A673 (cell line): ENCODE measurements around the gene TH. TPM values are rescaled to one million over a fixed set of nuclear protein-coding genes. Genes with fewer than 3 reads are reported as not detected.

Experiments used
- BruUV-seq: library from RNA; stranded (reverse); fragments of 400-500 nt; replicated peaks from 2 replicates; lab custom pipeline; 2021; lab: Mats Ljungman, UMichigan
- CTCF ChIA-PET: fragments of 300-600 bp; sonication (Branson Sonifier 250); formaldehyde crosslinking; loops from one replicate; lab custom pipeline; 2022; ENCODE audit warnings: antibody characterized with exemption; lab: Charles Lee
- POLR2A ChIA-PET: fragments of 300-600 bp; sonication (Branson Sonifier 250); formaldehyde crosslinking; loops from one replicate; lab custom pipeline; 2022; ENCODE audit warnings: antibody characterized with exemption; ENCODE audit not compliant: low non-redundant PET; lab: Charles Lee
- DNase-seq: peaks from one replicate; pipeline ENCODE4 v3.0.0-alpha.2; 2015; ENCODE audit warnings: low spot score
- H3K27ac ChIP-seq: fragments of 200-600 bp; sonication (generic); 2 replicates; pipeline ENCODE4 v1.5.1; 2016; ENCODE audit warnings: mixed run types, low read depth, mild to moderate bottlenecking, mixed read lengths, antibody characterized with exemption, low read length; ENCODE audit not compliant: poor library complexity, severe bottlenecking
- H3K27me3 ChIP-seq: fragments of 200-600 bp; sonication (generic); replicated peaks from 2 replicates; pipeline ENCODE4 v1.6.1; 2017; ENCODE audit warnings: mixed run types, low read depth, mild to moderate bottlenecking, mixed read lengths, antibody characterized with exemption, low read length; ENCODE audit not compliant: insufficient read depth, poor library complexity
- H3K36me3 ChIP-seq: fragments of 200-600 bp; sonication (generic); 2 replicates; pipeline ENCODE4 v1.6.1; 2016; ENCODE audit warnings: mixed run types, mild to moderate bottlenecking, mixed read lengths, antibody characterized with exemption, low read length; ENCODE audit not compliant: insufficient read depth, poor library complexity, severe bottlenecking
- H3K4me1 ChIP-seq: fragments of 200-600 bp; sonication (generic); 2 replicates; pipeline ENCODE4 v1.6.1; 2017; ENCODE audit warnings: mixed run types, mild to moderate bottlenecking, mixed read lengths, antibody characterized with exemption, low read length; ENCODE audit not compliant: insufficient read depth, poor library complexity, severe bottlenecking
- H3K4me3 ChIP-seq: fragments of 200-600 bp; sonication (generic); 2 replicates; pipeline ENCODE4 v1.5.1; 2016; ENCODE audit warnings: low read depth, mixed run types, mild to moderate bottlenecking, mixed read lengths, low read length; ENCODE audit not compliant: poor library complexity, severe bottlenecking
- H3K9me3 ChIP-seq: fragments of 200-600 bp; sonication (generic); 2 replicates; pipeline ENCODE4 v1.6.1; 2016; ENCODE audit warnings: mixed run types, low read depth, mild to moderate bottlenecking, mixed read lengths, antibody characterized with exemption, low read length; ENCODE audit not compliant: poor library complexity, severe bottlenecking
- EZH2 ChIP-seq: fragments of 200-600 bp; sonication (generic); IDR thresholded peaks from 2 replicates; pipeline ENCODE4 v1.6.1; 2017; ENCODE audit warnings: borderline replicate concordance, low read depth, mild to moderate bottlenecking, mixed read lengths, antibody characterized with exemption, low read length; ENCODE audit not compliant: poor library complexity, severe bottlenecking
- intact Hi-C: fragments of 100-400 bp; cut with micrococcal nuclease; formaldehyde crosslinking; loops from one replicate; pipeline ENCODE4 v1.10.0; 2022; ENCODE audit not compliant: unreplicated experiment
- total RNA-seq: library from RNA; stranded (reverse); gene quantifications from 2 replicates; pipeline ENCODE4 v1.2.3, GENCODE V29; 2021
- TF ChIP-seq, protein P1 (sequence below): fragments of 300-800, 200-600 bp; sonication (generic); conservative IDR thresholded peaks from 2 replicates; pipeline ENCODE4 v1.5.1; 2017; ENCODE audit warnings: low read depth, mild to moderate bottlenecking, antibody characterized with exemption, low read length, moderate library complexity, mixed read lengths

TH gene
- total RNA-seq, 1 experiment from 2014 or later: not detected

- no peak overlapping the region for H3K27ac ChIP-seq
- BruUV-seq: no TSS peak
- H3K27me3 ChIP-seq: no peaks in the 10 kb centered on the region
- DNase-seq: no peak
- intact Hi-C loops: no loop called here
- H3K4me3 ChIP-seq: no peak overlapping the region
- H3K9me3 ChIP-seq: no peaks in the 10 kb centered on the region
- H3K4me1 ChIP-seq: peaks cover 3% of the 10 kb centered on the region
- H3K36me3 ChIP-seq: no peaks in the 10 kb centered on the region
- ChIA-PET CTCF (no interaction called here), POLR2A (no interaction called here)
- TF ChIP-seq, protein P1, sequence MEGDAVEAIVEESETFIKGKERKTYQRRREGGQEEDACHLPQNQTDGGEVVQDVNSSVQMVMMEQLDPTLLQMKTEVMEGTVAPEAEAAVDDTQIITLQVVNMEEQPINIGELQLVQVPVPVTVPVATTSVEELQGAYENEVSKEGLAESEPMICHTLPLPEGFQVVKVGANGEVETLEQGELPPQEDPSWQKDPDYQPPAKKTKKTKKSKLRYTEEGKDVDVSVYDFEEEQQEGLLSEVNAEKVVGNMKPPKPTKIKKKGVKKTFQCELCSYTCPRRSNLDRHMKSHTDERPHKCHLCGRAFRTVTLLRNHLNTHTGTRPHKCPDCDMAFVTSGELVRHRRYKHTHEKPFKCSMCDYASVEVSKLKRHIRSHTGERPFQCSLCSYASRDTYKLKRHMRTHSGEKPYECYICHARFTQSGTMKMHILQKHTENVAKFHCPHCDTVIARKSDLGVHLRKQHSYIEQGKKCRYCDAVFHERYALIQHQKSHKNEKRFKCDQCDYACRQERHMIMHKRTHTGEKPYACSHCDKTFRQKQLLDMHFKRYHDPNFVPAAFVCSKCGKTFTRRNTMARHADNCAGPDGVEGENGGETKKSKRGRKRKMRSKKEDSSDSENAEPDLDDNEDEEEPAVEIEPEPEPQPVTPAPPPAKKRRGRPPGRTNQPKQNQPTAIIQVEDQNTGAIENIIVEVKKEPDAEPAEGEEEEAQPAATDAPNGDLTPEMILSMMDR: no peak
- TF ChIP-seq EZH2: no peak
Observed at GRCh38 chr11:2214527-2215229, 43.1 kb upstream of the TH start.

DNA sequence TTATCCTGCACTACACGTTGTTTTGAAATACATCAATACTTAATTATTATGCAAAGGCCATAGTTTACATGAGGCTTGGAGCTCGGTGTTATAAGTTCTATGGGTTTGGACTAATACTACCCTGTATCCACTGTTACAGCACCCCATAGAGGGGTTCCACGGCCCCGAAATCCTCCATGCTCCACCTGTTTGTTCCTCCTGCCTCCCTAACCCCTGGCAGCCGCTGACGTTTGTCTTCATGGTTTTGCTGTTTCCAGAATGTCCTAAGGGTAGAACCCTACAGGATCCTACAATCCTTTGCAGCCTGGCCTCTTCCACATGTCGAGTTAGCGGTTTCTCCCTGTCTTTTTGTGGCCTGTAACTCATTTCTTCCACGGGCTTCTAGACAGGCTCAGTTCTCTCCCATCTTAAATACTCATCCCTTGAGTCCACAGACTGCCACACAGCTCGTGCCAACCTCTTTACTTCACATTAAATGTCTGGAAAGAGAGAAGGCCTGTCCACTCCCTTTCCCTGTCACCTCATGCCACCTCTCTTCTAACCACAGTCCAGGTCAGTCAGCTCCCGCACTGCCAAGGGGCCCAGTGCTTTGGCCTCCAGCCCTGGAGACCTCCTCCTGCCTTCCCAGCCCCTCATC, 42.4 kb upstream of the TH start:
- no peak overlapping the region for H3K27ac ChIP-seq
- intact Hi-C loops: no loop called here
- BruUV-seq: no TSS peak
- TF ChIP-seq, protein P1: no peak
- TF ChIP-seq EZH2: no peak
- H3K9me3 ChIP-seq: no peaks in the 10 kb centered on the region
- H3K27me3 ChIP-seq: no peaks in the 10 kb centered on the region
- H3K36me3 ChIP-seq: no peaks in the 10 kb centered on the region
- H3K4me1 ChIP-seq: peaks cover 3% of the 10 kb centered on the region
- DNase-seq: no peak
- H3K4me3 ChIP-seq: no peak overlapping the region
- CTCF ChIA-PET: no interaction called here
- POLR2A ChIA-PET: no interaction called here

DNA sequence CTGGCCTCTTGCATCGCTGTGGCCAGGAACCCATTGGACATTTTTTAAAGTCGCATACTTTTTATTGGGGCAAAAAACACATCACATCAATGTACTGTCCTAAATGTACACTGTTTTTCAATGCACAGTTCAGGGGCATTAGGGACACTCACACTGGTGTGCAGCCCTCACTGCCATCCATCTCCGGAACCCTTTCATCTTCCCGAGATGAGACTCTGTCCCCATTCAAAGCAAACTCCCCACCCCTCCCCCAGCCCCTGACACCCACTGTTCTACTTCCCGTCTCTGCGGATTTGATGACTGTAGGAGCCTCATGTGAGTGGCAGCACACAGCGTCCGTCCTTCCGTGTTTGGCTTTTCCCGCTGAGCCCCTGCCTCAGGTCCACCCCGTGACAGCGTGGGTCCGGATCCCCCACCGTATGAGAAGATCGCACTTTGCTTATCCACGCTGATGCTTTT, 41.8 kb upstream of the TH start:
- Histone ChIP-seq H3K9me3 (no peaks in the 10 kb centered on the region), H3K27ac (no peak overlapping the region), H3K27me3 (no peaks in the 10 kb centered on the region), H3K4me3 (no peak overlapping the region), H3K36me3 (no peaks in the 10 kb centered on the region), H3K4me1 (peaks cover 3% of the 10 kb centered on the region)
- intact Hi-C loops: no loop called here
- POLR2A ChIA-PET: no interaction called here
- BruUV-seq: no TSS peak
- peak; percentile 66 for DNase-seq
- CTCF ChIA-PET: no interaction called here
- TF ChIP-seq, protein P1: no peak
- no peak for TF ChIP-seq EZH2
